Glomerular endothelial cell (primary cell): Measurements from ENCODE around the gene PTPN14. TPM values are rescaled to one million over a fixed set of nuclear protein-coding genes. Genes with fewer than 3 reads are reported as not detected.
"Not testable (repeated sequence)": the region's sequence is repeated elsewhere in the genome, so short reads cannot be mapped to it uniquely, and the experiment has no call there.

Experiments used
- DNase-seq: peaks from one replicate; pipeline ENCODE4 v3.0.0-alpha.2; 2011; ENCODE audit warnings: low read depth, low spot score; ENCODE audit errors: extremely low read depth
- total RNA-seq: library from RNA; depleted of rRNA; stranded (reverse); fragments of >200 nt; gene quantifications from 2 replicates; pipeline ENCODE4 v1.2.3, GENCODE V29; 2015

The PTPN14 gene
- total RNA-seq, 1 donor from 2014 or later, result 81.7 TPM

DNA sequence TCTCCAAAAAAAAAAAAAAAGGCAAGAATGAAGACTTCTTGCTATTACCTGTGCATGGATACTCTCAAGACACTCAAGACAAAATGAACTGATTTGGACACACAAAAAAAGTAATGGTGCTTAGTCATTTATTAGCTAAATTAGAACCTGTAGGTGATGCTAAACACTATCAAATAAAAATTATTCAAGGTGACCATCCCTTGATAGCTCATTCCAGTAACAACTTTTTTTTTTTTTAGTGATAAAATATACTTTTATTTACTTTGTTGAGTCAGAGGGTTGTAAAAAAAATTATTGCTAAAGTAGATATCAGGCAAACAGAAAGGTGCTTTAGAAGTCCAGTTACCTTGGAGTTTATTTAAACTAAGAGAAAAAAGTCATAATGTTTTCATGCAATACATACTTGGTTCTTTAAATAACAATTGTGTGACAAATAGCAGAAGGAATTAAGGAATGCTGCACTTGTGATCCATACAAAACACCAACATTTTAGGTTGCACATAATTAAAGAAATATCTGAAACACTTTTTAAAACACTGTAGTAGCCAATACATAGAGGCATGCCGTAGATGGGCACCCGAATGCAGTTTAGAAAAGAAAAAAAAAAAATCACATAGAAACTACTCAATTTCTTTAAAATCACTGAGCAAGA lies 69.3 kb downstream of the PTPN14 start:
- not testable (repeated sequence) for DNase-seq

DNA sequence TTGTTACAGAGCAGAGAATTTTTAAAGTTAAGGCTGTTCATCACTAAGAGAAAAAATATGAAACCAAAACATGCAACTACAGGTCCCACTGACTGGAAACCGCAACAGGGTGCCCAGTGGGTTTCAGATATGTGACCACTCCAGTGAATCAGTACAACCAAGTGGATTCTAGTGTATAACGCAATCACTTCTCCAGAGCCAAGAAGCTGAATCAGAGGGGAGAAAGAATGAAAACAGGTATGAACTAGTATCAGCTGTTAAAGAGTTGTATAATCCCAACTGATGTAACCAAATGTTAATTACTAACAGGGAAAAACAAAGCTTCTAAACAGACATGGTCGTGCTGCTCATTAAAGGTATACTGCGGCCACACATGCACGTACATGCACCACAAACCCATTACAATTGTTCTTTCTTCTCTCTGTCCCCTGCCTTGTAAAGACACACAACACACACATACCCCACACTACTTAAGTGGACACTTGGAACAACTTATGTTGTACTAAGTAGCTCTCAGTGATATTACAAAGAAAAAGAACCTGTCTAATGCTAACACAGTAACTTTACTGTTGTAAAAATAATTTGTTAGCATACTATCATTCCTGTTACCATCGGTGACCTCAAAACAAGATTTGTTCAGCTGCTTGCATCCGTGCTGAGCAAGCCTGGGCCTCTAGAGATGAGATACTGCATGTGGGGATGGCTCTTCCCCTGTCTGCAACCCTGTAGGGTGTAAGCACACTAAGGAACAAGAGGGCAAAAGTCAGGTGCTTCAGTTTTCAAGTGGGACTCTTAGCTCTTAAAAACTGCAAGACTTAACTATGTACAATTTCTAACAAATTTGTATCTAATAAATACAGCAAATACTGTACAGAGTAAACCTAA lies 74.2 kb downstream of the PTPN14 start:
- DNase-seq, result no peak

DNA sequence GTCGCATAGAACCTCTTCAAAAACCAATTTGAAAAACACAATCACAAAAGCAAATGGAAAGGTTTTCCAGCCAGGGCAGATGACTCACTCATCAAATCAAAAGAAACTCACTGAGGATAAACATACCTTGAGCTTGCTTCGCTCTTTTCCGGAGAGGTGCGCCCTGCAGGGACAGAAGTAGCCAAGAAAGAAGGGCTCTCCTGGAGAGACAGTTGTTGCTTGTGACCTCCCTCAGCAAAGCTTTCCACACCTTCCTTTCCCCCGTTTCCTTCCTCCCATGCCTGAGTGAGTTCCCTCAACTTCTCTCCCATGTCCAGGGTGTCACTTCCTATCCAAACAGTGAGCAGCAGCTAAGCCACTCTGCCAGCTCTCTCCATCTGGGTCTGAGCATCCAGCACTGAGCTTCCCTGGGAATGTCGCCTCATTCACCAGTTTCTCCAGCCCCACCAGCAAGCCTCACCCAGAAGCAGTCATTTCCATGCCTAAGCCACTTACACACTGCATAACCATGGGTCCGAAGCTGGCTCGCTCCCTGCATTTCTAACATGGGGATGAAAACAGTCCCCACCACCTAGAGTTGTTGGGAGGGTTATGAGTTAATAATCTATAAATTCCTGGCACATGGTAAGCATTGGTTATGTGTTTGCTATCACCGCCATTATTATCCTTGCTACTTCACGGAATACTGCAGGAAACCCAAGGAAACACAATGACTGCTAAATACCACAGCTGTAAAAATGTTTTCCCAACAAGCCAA lies 75.0 kb downstream of the PTPN14 start:
- DNase-seq, result no peak

DNA sequence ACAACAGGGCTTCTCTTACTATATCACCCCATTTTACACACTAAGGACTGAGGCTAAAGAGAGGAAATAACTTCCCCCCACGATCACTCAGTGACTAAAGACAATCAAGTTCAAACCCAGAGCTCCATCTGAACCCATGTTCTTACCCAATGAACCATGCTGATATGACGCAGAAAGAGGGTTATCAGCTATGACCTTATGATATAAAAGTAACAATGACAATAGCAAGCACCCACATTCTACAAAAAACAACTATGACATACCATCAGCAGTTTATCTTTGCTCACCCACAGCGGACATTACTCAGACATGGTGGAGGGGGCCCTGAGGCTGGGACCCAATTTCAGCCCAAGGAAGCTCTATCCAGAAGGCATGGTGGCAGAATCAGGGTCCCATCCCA lies 75.7 kb downstream of the PTPN14 start:
- DNase-seq, result no peak

DNA sequence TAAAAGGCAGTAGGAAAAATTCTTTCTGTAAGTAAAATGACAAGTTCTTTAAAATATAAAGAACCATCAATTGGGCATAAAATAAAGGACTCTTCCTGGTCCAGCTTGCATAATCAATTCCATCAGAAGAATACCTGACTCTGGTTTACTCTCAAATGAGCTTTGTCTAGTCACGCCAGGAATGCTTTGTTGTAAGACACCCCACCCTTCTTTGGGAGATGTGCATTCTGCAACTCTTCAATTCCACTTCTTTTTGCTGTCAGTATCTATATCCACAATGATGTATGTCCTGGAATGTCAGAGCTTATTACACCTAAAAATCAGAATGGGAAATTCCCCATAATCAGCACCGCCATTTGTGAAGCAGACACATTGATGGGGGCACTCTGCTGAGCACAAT lies 76.1 kb downstream of the PTPN14 start:
- DNase-seq, result no peak

DNA sequence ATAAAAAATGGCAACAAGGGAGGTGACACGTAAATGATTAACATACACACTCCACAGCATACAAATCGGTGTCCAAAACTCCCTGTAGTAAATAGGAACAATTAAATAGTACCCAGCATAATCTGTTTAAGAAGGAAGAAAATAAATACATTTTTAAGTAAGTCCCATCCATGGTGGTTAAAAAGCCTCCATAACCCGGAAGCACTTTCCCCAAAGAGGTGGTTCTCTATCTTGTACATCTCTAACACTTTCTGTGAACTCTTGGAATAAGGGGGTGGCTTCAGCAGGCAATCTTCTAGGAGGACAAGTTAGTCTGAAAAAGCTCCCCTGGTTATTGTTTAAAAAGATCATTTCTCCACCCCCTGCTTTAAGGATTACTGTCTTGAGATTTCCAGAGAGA lies 76.9 kb downstream of the PTPN14 start:
- no peak for DNase-seq

DNA sequence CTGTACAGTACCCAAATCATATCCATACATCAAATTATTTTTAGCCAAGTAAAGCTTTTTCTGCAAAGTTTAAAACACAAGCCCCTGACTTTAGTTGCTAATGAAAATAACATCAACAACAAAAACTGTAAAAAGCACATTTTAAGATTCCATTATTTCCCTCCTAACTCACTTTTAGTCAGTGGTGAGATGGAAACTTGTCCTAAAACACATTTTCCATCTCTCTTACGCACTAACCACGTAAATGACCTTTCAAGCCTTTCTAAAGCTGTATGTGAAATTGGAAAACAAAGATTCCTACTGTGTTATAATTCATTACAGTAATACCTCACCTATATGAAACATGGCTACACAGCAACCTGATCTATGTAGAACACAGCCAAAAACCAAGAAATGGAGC lies 77.5 kb downstream of the PTPN14 start:
- no peak for DNase-seq

DNA sequence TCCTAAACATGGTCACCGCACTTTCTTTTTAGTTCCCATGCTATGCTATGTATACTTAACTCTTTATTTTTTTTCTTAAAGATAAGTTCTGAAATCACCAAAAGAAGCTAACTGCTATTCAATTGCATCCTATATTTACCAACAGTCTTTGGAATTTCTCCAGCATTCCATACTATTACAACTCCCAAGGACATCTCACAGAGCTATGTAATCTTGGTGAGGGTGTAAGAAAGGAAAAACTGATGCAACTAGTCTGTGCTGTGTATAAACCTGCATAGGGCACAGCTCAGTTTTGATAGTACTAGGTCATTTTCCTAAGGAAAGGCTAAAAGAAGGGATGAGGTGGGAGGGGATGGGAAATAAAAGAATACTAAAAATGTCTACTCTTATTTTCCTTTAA lies 78.0 kb downstream of the PTPN14 start:
- no peak for DNase-seq

DNA sequence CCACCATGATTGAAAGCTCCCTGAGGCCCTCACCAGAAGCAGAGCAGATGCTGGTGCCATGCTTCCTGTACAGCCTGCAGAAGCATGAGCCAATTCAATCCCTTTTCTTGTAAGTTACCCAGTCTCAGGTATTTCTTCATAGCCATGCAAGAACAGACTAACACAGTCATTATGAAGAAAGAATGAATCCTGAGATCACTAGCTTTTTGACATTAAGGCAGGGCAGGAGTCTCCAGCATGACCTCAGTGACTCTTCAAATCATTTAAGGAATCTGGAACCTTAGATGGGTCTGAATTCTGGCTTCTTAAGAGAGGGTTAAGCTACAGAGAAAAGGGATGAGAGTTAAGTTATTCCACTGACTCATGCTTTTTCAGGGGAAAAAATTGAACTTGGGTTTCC lies 79.0 kb downstream of the PTPN14 start:
- DNase-seq, result no peak

DNA sequence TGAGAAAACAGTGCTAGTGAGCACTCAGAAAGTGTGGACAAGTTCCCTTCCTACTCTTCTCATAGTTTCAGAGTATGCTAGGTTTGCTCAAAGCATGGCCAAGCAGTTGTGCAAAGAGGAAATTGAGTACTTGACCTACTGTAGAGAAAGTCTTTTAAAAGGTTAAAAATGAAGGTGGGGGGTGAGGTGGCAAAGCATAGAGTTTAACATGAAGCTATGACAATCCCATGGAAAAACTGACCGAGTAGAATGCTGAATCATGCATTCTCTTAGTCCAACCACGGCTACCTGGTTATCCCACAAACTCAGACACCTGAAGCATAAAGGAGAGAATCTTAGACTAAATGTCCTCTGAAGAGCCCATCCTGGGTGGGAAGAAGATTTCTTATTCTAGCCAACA lies 79.9 kb downstream of the PTPN14 start:
- no peak for DNase-seq

DNA sequence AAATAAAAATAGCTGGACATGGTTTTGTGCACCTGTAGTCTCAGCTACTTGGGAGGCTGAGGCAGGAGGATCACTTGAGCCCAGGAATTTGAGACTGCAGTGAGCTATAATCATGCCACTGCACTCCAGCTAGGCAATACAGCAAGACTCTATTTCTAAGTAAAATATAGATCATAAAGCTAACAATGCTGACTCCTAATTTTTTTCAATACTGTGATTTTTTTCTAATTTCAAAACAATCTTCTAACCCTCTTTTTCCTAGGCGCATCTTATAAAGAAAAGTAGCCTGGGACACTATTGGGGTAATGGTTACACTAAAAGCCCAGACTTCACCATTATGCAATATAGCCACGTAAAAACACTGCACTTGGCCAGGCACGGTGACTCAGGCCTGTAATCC lies 81.3 kb downstream of the PTPN14 start:
- DNase-seq, result no peak

DNA sequence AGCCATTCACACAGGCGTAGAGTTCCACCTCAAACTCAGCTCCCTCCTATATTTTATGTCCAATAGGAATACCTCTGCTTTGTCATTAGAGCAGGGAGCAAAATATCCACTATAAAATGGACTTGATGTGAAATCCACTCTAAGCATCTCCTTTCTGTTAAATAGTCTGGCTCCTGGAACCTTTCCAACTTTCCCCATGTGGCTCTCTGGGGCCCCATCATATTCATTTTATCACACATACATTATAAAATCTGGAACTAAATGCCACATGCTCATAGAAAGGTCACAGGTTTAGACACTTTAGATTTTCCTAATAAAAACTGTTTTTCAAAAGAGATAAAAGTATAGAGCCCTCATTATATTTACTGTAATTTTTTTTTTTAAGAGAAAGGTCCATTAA lies 82.1 kb downstream of the PTPN14 start:
- DNase-seq, result no peak

DNA sequence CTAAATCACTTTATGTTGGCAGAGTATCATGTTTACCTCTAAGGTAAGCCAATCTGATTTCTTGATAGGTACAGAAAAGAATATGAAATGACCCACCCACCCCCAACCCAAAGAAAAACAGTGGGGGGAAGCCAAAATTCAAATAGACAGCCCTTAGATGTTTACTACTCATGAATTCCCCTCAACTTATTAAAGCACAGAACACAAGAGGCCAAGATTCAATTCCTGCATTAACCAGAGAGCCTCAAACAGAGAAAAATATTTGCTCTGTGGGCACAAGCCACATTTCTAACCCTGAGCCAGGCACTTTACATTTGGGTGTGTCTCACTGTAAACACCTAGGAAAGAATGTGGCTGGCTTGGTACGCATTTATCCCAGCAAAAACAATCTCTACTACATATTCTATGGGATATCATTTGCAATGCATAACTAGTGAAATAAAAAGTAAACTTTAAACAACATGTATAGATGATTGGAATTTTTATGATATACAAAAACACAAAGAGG lies 84.3 kb downstream of the PTPN14 start:
- no peak for DNase-seq

DNA sequence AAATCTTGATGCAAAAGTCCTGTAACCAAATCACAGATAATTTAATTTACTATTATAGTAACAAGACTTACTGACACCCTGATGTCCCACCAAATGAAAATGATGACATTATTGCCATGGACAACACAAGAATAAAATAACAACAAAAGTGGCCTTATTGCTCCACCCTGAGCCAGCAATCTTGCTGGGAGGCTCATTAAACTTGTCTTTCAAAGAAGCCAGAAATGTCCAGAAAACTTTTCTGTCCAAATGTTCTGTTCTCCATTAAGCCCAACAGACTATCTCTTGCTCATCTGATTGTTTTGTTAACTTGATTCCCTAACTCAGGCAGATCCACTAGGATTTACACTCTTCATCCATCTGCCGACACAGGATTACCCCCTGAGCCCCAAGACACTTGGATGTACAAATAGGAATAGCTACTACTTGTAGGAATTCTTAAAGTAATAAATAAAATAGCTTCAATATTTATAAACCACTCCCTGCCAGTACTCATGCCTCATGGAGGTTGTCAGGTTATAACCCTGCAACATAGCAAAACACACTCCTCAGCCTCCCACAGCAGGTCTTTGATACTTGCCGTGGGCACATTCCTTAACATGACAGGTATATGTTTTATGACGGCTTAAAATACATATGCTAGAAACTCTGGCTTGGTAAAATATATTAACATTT lies 84.9 kb downstream of the PTPN14 start:
- DNase-seq, result no peak

DNA sequence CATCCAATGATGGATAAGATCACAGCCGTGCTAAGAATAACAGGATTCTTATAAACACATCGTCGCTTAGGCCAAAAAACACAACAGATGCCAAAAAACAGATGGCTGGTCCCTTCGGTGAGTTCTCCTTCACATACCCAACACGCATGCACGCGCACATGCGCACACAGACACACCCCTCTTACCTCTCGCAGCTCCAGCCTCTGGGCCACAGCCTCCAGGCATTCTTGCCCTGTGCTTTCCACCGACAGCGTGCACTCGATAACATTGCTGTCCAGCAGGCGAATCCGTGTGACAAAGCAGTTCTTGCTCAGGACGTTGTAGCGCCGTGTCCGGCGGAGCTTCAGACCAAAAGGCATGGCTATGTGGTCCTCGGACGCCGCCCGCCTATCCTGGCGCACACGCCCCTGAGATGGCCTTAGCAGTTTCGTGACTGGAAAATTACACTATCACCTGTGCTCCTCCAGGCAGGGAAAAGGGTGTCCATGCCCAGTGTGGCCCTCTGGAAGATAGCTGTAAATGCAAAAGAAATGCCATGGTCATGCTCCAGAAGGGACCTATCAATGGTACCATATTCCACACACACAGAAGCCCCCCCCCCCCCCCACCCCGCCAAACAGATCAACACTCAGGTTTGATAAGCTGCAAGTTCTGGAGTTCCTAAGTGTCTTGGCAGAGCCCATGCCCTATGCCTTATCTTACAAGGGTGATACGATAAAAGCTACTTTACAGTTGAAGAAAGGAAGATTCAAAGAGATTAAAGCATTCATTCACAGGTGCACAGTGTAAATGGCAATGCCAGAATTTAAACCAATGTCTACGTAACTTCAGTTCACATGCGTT lies 86.7 kb downstream of the PTPN14 start:
- no peak for DNase-seq

DNA sequence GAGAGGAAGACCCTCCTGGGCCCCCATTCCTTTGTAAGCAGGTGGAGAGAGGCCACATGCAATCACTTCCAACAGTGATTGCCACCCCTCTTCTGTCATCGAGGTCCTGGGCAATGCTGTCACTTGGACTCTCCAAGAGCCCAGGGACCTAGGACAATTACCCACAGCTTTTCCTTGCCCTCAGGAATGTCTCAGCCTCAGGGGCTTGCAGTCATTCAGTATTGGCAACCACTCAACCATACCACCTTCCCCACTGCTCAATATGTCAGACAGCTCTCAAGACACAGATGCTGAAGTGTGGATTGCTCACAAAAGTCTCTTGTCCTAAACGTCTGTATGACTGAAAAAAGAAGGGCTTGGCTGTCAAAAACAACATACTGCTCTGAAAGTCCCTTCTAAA lies 87.8 kb downstream of the PTPN14 start:
- DNase-seq, result no peak

DNA sequence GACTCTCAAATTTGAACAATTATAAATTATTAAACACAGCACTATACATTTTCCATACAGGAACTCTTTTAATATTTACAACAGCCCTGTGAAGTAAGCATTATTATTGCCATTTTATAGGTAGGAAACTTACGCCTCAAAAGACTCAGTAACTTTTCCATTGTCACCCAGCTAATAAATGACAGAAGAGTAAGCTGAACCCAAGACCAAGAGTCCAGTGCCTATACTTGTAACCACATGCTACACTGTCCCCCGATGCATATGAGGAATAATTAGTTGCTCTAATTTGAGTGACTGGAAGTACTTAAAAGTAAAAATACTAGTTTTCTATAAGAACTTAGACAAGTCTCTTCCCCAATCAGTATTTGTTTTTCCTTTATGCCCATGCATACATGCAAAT lies 88.5 kb downstream of the PTPN14 start:
- DNase-seq, result no peak

DNA sequence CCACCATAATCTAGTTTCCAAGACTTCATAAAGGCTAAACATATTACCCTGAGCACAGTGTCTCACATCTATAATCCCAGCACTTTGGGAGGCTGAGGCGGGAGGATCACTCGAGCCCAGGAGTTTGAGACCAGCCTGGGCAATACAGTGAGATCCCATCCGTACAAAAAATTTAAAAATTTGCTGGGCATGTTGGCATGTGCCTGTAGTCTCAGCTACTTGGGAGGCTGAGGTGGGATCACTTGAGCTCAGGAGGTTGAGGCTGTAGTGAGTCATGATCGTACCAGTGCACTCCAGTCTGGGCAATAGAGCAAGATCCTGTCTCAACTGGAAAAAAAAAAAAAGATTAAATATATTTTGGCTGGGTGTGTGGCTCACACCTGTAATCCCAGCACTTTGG lies 90.1 kb downstream of the PTPN14 start:
- no peak for DNase-seq

DNA sequence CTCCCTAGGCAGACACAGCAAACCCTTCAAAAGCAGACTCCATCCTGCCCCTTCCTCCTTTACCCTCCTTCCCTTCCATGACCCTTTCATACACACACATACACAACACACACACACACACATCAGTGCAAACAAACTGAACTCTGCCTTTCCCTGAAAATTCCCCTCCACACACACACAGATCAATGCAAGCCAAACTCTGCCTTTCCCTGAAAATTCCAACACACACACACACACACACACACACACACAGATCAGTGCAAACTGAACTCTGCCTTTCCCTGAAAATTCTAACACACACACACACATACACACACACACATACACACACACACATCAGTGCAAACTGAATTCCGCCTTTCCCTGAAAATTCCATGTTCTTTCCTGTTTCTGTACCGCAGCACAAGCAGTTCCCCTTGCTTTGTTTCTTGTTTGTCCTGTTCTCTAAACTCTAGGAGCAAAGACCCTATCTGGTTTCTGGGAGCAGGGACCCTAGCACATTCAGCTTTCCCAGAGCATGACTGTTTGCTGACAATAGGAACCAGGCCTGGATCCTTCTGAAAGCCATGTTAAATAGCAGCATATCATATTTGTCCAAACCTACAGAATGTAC lies 91.0 kb downstream of the PTPN14 start:
- no peak for DNase-seq

DNA sequence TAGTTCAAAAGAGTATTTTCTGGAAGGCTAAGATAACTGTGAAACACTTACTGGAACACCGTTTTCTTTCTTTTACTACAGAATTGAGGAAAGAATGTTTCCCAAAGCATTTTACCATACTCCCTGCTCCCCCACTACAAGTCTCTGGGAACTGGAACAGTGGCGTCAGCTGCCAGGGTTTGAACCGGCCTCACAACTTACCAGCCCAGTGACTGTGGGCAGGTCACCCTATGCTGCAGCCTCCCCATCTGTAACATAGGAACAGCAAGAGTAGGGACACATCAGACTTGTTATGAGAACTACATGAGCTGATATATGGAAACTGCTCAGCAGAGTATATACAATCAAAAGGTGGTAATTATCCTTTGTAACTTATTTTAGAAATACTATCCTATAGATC lies 91.5 kb downstream of the PTPN14 start:
- DNase-seq, result no peak
